Measurements from ENCODE around the gene PET100.

The PET100 gene

DNA sequence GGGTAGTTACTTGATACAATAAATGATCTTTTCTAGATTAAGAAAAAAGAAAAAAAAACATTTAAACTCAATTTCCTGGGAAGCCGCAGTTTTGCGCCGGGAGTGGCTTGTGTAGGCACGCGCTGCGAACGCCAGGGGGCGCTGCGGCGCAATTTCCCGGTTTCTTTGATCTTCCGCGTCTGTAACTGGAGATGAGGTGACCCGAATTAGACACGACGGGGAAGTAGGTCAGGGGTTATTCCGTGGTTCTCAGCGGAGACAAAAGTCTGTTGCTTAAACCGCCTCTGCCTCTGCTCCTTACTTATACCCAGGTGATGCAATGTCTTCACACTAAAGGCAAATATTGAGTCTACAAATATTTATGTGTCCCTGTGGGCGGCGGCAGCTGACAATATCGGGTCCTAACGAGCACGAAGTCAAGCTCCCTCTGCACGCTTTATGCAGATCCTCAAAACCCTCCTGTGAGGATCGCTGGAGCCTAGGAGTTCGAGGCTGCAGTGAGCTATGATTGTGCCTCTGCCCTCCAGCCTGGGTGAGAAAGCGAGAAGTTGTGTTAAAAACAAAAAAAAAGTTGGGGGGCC is 22.6 kb downstream of the PET100 start:
- ATAC-seq, result peak; percentile 73
- peak; percentile 88 for DNase-seq

DNA sequence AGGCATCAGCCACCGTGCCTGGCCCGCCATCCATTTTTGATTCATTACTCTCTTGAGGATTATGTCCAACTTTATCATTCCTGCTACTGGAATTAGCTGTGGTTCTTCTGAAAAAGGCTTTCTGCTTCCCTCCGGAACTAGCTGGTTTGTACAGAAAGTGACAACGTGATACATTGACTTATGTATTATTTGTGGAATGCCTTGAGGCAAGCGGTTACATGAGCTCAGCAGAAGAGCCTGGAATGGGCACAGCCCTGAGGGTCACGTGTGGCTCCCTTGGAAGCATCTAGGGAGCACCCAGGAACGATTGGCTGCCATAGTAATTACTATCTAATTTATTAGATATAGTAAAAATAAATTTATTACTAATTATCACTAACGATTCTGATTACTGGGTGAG is 24.8 kb downstream of the PET100 start:
- ATAC-seq (no peak), DNase-seq (no peak)

DNA sequence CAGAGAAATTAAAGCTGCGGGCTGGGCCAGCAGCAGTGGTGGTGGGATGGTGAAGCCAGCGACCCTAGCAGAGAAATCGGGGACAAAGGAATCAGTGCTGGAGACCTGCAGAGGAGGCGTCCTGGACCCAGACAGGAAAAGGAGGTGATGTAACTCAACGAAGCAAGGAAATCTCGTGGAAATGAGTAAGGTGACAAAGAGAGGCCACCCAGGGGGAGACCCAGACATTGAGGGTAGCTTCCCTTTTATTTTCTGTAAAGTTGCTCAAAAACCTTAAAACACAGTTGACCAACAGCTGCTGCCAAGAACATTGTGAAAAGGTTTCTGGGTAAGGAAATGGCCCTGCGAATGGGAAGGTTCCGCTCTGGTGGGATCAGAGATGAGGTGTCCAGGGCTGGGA is 26.0 kb downstream of the PET100 start:
- ATAC-seq (no peak), DNase-seq (no peak)

DNA sequence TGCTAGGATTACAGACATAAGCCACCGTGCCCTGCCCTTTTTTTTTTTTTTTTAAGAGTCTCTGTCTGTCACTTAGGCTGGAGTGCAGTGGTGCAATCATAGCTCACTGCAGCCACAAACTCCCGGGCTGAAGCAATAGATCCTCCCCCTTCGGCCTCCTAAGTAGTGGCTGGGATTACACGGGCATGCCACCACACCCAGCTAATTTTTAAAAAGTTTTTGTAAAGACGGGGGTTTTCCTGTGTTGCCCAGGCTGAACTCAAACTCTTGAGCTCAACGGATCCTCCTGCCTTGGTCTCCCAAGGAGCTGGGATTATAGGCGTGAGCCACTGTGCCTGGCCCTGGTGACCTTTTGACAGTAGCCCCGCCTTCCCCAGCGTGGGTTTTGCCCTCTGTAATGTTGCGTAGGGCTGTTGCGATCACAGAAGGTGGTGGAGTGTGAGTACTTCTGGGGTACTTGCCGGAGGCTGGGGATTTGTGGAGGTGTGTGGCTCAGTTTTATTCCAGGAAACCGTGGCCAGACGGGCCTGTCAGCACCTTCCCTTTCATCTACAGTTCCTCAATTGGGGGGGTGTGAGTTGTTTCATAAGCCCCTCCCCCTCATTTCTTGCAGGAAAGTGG is 27.6 kb downstream of the PET100 start:
- DNase-seq (peak; percentile 74), ATAC-seq (peak; percentile 84)

DNA sequence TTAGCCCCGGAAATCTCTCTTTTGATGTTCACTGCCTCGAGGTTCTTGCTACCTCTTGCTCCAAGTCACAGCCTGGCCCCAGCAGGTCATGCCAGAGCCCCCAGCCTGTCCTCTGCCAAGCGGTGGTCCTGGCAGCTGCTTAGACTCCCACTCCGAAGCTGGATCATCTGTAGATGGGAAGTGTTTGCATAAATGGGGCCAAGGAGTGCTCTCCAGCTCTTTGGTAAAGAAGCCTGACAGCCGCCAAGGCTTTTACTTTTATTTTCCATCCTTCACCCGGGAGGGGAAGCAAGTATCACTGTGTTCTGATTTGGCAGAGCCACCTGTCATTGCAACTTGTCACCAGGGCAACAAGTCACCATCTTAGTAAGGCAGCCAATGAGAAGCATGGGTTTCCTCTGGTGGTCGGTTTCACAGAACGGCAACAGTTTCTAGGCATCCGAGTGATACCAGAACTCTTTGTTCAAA is 28.7 kb downstream of the PET100 start:
- ATAC-seq (peak; percentile 84), DNase-seq (peak; percentile 53)

DNA sequence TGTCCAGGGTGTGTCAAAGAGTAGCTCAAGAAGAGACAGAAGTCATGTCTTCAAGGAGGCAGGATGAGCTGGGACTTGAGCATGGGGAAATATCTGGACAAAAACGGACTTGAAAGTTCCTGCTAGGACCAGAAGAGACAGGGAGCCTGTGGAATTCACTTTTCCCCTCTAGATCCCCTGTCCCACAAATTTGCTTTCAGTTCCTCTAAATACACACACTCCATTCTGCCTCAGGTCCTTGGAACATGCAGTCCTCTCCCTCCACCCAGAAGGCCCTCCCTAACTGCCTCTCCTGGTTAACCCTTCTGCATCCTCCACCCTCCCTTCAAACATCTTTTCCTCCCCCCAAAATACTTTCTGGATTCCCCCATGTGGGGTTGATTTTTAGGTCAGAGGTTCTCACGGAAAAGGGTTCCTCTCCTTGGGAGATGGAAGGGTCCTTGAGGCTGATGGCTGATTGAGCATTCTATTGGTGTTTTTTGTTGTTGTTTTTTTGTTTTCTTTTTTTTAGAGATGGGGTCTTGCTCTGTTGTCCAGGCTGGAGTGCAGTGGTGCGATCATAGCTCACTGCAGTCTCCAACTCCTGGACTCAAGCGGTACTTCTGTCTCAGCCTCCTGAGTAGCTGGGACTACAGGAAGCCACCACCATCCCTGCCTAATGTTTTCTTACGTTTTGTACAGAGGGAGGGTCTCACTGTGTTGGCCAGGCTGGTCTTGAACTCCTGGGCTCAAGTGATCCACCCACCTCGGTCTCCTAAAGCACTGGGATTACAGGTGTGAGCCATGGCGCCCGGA is 32.3 kb downstream of the PET100 start:
- no peak for ATAC-seq
- no peak for DNase-seq

DNA sequence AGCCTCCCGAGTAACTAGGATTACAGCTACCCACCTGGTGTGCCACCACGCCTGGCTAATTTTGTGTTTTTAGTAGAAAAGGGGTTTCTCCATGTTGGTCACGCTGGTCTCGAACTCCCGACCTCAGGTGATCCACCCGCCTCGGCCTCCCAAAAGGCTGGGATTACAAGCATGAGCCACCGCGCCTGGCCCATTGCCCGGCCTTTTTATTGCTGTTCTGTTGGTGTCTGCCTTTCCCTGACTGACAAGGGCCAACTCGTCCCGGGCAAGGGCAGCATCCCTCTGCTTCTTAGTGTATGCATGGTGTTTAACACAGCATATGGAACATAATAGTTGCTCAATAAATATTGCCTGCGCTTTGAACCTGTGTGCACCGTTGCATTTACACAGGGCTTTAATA is 33.1 kb downstream of the PET100 start:
- no peak for ATAC-seq

DNA sequence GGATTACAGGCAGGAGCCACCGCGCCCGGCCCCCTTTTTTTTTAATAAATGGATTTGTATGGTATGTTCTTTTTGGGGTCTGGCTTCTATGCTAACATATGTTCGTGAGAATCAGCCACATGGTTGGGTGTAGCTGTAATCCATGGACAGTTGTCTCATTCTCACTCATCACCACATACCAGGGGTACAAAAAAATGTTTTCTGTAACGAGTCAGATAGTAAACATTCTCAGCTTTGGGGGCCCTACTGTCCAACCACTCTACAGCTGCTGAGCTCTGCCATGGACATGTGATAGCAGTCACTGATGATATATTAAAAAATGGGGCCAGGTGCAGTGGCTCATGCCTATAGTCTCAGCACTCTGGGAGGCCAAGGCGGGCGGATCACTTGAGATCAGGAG is 34.1 kb downstream of the PET100 start:
- no peak for ATAC-seq

More for the DNA sequence above, 33.1 kb downstream of the PET100 start:
- no peak for DNase-seq

DNA sequence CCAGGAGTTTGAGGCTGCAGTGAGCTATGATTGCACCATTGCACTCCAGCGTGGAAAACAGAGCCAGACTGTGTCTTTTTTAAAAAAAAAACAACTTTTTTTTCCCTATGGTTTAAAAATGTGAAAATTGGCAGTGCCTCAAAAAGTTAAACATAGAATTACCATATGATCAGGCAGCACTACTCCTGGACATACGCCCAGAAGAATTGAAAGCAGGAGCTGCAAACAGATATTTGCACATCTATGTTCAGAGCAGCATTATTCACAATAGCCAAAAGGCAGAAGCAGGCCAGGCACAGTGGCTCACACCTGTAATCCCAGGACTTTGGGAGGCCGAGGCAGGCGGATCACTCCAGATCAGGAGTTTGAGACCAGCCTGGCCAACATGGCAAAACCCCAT is 35.5 kb downstream of the PET100 start:
- ATAC-seq (no peak), DNase-seq (no peak)

More for the DNA sequence above, 34.1 kb downstream of the PET100 start:
- no peak for DNase-seq

DNA sequence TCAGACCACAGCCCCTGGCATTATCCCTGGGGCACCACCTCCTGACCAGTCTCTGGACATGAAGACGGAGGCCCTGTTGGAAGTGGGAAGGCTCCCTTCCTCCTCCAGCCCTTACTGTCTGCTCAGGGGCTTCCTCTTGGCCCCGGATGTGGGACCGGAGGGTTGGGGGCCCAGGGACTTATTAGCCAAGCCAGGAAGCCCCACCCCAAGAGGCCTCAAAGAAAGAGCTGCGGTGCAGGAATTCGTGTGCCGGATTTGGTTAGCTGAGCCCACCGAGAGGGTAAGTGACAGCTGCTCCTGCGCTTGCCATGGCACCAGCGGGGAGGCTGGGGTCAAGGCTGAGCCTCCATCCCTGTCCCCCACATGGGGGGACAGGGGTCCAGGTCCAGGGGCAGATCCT is 39.2 kb downstream of the PET100 start, which contains the start of gene RETN:
TSS of gene RETN (plus strand) at position 208 of the 400 bp plus-strand sequence. CDS start 278 bp downstream, outside the sequence.
- no peak for ATAC-seq
- DNase-seq, result no peak

DNA sequence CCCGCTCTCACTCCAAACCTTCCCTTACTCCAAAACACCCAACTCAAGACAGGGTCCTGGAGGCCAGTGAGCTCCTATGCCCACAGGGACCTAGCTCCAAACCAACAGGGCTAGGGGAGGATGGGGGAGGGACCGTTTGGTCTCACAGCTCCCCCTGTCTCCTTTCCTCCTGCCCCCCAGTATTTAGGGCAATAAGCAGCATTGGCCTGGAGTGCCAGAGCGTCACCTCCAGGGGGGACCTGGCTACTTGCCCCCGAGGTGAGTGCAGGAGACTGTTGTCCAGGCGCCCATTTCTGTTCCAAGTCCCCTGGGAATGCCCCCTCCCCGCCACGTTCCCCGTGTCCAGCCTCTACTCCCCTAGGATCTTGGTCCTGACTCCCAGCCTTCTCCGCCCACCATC is 40.0 kb downstream of the PET100 start:
- no peak for DNase-seq
- ATAC-seq, result no peak

DNA sequence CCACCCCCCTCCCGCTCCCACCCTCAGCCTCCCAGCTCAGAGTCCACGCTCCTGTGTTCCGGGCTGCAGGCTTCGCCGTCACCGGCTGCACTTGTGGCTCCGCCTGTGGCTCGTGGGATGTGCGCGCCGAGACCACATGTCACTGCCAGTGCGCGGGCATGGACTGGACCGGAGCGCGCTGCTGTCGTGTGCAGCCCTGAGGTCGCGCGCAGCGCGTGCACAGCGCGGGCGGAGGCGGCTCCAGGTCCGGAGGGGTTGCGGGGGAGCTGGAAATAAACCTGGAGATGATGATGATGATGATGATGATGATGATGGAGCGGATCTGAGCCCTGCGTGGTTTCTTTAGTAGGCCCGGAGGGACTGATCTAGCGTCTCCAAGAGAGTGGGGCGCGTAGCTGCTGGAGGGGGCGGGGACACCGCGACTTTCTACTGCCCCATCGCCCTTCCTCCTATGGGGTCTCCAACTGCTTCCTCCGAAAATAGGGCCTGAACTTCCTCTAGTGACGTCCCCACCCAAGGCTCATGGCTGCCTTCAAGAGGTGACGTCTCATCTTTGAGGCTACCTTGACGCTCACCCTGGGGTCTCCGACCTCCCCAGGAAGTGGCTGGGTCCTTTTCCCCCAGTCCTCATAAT is 40.7 kb downstream of the PET100 start:
- DNase-seq (peak; percentile 44), ATAC-seq (peak; percentile 51)

DNA sequence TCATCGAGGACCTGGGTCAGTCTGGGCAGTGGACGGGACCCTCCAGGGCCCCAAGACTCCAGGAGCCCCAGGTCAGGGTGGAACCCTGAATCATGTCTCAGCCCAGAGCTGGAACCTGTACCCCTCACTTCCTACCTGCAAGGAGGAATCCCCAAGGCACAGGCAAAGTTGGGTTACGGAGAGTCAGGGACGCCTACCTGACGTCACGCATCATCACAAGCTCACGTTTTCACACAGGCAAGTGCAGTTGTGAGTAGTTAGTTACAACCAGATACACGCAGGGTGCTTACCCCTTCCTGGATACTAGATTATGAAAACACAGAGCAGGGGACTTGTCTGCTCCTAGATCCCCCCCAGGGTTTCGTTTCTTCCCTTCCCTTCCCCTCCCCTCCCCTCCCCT is 41.2 kb downstream of the PET100 start:
- DNase-seq, result no peak
- peak; percentile 21 for ATAC-seq

DNA sequence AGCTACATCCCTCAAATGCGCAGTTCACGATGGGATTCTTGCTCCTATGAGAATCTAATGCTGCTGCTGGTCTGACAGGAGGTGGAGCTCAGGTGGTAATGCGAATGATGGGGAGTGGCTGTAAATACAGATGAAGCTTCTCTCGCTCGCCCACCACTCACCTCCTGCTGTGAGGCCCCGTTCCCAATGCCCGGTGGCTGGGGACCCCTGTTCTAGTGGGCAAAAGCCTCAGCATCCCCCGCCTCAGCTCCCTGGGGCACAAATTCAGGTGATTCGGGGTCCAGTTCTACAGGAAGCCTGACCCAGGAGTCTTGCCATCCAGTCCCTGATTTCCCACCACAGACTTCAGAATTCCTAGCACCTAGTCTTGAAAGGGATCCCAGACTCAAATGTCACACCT is 42.9 kb downstream of the PET100 start:
- no peak for DNase-seq

DNA sequence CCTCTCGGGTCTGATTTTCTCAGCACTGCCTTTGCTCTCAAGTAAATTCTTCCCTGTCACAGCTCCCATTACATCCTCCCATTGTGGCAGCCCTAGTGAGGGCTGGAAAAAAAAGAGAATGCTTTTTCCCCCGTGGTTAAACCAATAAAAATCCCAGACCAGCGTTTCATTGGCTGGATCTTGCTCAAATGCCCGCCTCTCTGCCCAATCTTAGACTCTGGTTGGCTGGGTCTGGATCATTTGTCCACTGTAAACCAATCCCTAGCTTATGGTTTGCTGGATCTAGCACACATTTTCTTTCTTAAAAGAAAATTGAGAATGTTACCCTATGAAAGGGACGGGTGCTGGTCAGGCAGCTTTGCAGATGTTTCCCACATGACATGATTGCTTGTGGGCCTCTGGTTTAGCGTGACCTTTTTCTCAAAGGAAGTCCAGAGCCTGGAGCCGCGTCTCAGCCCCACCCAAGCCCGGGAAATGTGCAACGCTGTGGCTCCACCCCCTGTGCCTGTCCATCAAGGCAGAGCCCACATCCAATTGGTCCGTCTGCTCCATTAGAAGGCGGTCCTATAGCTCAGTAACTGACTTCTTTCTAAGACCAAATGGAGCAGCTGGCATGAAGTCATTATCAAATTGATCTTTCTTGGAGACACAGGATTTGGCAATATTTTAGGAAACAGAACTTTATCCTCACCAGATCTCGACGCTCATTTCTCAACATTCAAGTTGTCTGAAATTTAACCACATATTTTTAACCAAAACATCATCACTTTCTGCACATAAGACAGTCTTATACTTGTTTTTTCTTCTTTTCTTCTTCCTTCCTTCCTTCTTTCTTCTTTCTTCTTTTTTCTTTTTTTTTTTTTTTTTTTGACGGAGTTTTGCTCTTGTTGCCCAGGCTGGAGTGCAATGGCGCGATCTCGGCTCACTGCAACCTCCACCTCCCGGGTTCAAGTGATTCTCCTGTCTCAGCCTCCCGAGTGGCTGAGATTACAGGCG is 44.7 kb downstream of the PET100 start:
- DNase-seq (peak; percentile 55), ATAC-seq (no peak)

More for the DNA sequence above, 42.9 kb downstream of the PET100 start:
- no peak for ATAC-seq

DNA sequence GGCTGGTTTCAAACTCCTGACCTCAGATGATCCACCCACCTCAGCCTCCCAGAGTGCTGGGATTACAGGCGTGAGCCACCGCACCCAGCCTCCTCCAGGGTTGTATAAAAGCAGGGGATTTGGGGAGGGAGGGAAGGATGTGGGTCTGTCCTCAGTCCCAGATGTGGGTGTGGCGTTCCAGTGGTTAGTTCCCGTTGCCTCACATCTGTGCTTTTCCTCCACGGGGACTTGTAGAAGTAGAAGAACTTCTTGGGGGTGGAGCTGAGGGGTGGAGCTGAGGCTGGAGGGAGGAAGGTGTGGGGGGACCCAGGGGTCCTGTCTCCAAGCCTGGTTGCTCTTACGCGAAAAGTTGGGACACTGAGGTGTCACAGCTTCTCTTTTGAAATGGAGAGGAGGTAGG is 46.8 kb downstream of the PET100 start:
- ATAC-seq, result no peak

DNA sequence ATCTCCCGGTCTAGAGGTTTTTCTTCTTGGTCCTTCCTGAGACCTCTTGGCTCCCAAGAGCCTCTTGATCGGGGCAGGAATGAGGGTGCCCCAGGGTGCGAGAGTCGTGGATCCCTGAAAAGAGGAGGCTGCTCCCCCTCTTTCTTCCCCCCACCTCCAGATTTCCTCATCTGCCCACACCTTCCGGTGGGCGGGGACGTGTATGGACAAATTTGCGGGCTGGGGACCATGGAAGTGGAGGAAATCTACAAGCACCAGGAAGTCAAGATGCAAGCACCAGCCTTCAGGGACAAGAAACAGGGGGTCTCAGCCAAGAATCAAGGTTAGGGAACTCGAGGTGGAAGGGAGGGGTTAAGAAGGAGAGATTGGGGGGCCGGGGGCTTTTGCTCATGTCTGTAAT is 47.3 kb downstream of the PET100 start, which contains the start of gene MCEMP1:
TSS of gene MCEMP1 (plus strand) at position 237 of the 400 bp plus-strand sequence. CDS start at position 268, 31 bp downstream.
- DNase-seq, result no peak
- ATAC-seq, result no peak

More for the DNA sequence above, 46.8 kb downstream of the PET100 start:
- DNase-seq, result no peak

DNA sequence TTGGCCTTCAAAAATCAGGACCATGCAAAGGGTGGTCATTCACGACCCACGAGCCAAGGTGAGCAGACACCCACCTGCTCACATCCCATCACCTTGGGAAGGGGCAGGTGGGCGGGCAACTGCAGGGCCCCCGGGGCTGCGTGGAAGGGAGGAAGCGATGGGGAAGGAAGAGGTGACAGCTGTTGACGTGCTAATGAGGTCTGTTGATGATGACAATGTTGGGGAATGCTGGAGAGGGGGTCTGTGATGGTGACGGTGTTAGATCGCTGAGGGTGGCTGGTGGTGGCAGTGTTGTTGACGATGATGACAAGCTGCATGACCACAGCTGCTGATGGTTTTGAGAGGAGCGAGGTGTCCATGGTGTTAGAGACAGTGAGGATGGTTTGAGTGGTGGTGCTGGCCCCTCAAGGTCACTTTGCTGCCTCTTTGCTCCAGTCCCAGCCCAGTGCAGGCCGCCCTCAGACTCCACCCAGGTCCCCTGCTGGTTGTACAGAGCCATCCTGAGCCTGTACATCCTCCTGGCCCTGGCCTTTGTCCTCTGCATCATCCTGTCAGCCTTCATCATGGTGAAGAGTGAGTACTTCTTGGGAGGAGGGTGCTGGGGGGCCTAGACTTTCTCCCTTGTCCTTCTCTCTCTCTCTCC is 48.2 kb downstream of the PET100 start:
- DNase-seq (no peak), ATAC-seq (no peak)

DNA sequence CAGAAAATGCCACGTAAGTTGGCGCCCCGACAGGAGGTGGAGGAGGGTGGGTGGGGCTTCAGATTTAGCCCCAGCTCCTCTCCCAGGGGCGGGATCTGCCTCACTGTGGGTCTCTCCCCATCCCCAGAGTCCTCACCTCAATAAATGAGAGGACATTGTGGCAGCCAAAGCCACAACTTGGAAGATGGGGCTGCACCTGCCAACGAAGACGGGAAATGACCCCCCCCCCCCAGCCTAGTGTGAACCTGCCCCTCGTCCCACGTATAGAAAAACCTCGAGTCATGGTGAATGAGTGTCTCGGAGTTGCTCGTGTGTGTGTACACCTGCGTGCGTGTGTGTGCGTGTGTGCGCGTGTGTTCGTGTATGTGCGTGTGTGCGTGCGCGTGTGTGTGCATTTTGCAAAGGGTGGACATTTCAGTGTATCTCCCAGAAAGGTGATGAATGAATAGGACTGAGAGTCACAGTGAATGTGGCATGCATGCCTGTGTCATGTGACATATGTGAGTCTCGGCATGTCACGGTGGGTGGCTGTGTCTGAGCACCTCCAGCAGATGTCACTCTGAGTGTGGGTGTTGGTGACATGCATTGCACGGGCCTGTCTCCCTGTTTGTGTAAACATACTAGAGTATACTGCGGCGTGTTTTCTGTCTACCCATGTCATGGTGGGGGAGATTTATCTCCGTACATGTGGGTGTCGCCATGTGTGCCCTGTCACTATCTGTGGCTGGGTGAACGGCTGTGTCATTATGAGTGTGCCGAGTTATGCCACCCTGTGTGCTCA is 49.6 kb downstream of the PET100 start:
- DNase-seq (peak; percentile 64), ATAC-seq (peak; percentile 60)

Data from stimulated activated naive CD8-positive, alpha-beta T cell treated with anti-CD3 and anti-CD28 coated beads, Interleukin-15, Interleukin-2, amounts not matched to agents 100 U/mL and 50 U/mL, for 24 hours (primary cell).